BJ (cell line): ENCODE data around the gene ZNF189. TPM values are rescaled to one million over a fixed set of nuclear protein-coding genes. Genes with fewer than 3 reads are reported as not detected.
A peak's percentile ranks its signal among the peaks of the same experiment; 100 is the strongest.
"Not testable (repeated sequence)": the region's sequence is repeated elsewhere in the genome, so short reads cannot be mapped to it uniquely, and the experiment has no call there.

Experiments
- CTCF ChIA-PET: fragments of 350-600 bp; formaldehyde crosslinking; extraction: SDS; loops from one replicate; lab custom pipeline; 2021; ENCODE audit warnings: antibody characterized with exemption, inconsistent platforms; lab: Yijun Ruan, JAX
- POLR2A ChIA-PET: fragments of 300-600 bp; sonication (Branson Sonifier 250); formaldehyde crosslinking; extraction: SDS; loops from one replicate; lab custom pipeline; 2021; ENCODE audit warnings: antibody characterized with exemption; lab: Charles Lee
- DNase-seq: peaks from one replicate; pipeline ENCODE4 v3.0.0-alpha.2; 2011; ENCODE audit warnings: low read depth
- H3K27me3 ChIP-seq: 2 replicates; pipeline ENCODE4 v1.6.0; 2011; ENCODE audit warnings: low read length; ENCODE audit not compliant: control insufficient read depth, insufficient read depth
- H3K36me3 ChIP-seq: 2 replicates; pipeline ENCODE4 v1.5.1; 2011; ENCODE audit warnings: low read length; ENCODE audit not compliant: control insufficient read depth, insufficient read depth
- H3K4me3 ChIP-seq: 2 replicates; pipeline ENCODE4 v1.5.1; 2011; ENCODE audit warnings: low read depth, mild to moderate bottlenecking, control low read depth, low read length
- polyA plus RNA-seq: library from polyadenylated mRNA; depleted of rRNA; stranded (reverse); fragments of >200 nt; gene quantifications from 2 replicates; pipeline ENCODE4 v1.2.3, GENCODE V29; 2011
- TF ChIP-seq, protein P1 (sequence below): IDR thresholded peaks from 2 replicates; pipeline ENCODE4 v1.5.1; 2011; ENCODE audit warnings: low read depth, mild to moderate bottlenecking, control low read depth, inconsistent platforms, low read length, moderate library complexity; ENCODE audit not compliant: insufficient read depth

The ZNF189 gene
- polyA plus RNA-seq, 1 experiment = 3.1 TPM

DNA sequence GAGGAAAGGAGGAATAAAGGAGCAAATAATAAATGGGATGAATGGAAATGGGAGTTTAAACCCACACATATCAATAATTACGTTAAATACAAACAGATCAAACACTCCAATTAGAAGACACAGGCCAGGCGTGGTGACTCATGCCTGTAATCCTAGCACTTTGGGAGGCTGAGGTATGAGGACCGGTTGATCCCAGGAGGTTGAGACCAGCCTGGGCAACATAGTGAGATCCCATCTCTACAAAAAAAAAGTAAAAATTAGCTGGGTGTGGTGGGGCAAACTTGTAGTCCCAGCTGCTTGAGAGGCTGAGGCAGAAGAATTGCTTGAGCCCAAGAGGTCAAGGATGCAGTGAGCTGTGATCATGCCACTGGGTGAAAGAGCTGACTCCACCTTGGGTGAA, 17.5 kb upstream of the ZNF189 start:
- no peak for DNase-seq
- ChIA-PET POLR2A (no interaction called here), CTCF (no interaction called here)
- Histone ChIP-seq H3K4me3 (no peak overlapping the region), H3K36me3 (no peaks in the 10 kb centered on the region), H3K27me3 (no peaks in the 10 kb centered on the region)
- TF ChIP-seq, protein P1, sequence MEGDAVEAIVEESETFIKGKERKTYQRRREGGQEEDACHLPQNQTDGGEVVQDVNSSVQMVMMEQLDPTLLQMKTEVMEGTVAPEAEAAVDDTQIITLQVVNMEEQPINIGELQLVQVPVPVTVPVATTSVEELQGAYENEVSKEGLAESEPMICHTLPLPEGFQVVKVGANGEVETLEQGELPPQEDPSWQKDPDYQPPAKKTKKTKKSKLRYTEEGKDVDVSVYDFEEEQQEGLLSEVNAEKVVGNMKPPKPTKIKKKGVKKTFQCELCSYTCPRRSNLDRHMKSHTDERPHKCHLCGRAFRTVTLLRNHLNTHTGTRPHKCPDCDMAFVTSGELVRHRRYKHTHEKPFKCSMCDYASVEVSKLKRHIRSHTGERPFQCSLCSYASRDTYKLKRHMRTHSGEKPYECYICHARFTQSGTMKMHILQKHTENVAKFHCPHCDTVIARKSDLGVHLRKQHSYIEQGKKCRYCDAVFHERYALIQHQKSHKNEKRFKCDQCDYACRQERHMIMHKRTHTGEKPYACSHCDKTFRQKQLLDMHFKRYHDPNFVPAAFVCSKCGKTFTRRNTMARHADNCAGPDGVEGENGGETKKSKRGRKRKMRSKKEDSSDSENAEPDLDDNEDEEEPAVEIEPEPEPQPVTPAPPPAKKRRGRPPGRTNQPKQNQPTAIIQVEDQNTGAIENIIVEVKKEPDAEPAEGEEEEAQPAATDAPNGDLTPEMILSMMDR = no peak

GRCh38 chr9:101381833-101382342, 16.8 kb upstream of the ZNF189 start:
- CTCF ChIA-PET = interaction anchor here (1.9 kb wide), 1 partner anchor 70 kb away, joined by 5 read pairs; no protein-coding TSS in a partner anchor
- no peaks in the 10 kb centered on the region for H3K27me3 ChIP-seq
- no peak overlapping the region for H3K4me3 ChIP-seq
- H3K36me3 ChIP-seq = no peaks in the 10 kb centered on the region
- TF ChIP-seq, protein P1 = no peak
- DNase-seq = no peak
- POLR2A ChIA-PET = no interaction called here

GRCh38 chr9:101383361-101383760, 15.3 kb upstream of the ZNF189 start:
- no peaks in the 10 kb centered on the region for H3K27me3 ChIP-seq
- TF ChIP-seq, protein P1 = no peak
- DNase-seq = no peak
- ChIA-PET POLR2A (interaction anchor here (0.7 kb wide), 1 partner anchor 569 kb away, joined by 3 read pairs; no protein-coding TSS in a partner anchor), CTCF (interaction anchor here (0.6 to 1.9 kb wide), 2 partner anchors 16 to 71 kb away, joined by 4 to 5 read pairs; no protein-coding TSS in a partner anchor)
- no peak overlapping the region for H3K4me3 ChIP-seq
- H3K36me3 ChIP-seq = no peaks in the 10 kb centered on the region

DNA sequence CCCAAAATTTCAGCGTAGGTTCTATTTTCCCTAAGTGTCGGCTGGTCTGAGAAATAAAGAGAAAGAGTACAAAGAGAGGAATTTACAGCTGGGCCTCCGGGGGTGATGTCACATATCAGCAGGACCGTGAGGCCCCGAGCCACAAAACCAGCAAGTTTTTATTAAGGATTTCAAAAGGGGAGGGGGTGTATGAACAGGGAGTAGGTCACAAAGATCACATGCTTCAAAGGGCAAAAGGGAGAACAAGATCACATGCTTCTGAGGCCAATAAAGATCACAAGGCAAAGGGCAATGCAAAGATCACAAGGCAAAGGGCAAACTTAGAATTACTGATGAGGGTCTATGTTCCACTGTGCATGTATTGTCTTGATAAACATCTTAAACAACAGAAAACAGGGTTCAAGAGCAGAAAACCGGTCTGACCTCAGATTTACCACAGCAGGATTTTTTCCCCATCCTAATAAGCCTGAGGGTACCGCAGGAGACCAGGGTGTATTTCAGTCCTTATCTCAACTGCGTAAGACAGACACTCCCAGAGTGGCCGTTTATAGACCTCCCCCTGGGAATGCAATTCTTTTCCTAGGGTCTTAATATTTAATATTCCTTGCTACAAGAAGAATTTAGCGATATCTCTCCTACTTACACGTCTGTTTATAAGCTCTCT, 13.6 kb upstream of the ZNF189 start, which contains the start of gene BAAT:
Gene BAAT, minus strand, starts transcription at position 134 of the 664 bp plus-strand sequence. CDS start 13,602 bp downstream, outside the sequence.
- H3K36me3 ChIP-seq, H3K4me3 ChIP-seq, POLR2A ChIA-PET, H3K27me3 ChIP-seq, CTCF ChIA-PET, DNase-seq: not testable (repeated sequence)

DNA sequence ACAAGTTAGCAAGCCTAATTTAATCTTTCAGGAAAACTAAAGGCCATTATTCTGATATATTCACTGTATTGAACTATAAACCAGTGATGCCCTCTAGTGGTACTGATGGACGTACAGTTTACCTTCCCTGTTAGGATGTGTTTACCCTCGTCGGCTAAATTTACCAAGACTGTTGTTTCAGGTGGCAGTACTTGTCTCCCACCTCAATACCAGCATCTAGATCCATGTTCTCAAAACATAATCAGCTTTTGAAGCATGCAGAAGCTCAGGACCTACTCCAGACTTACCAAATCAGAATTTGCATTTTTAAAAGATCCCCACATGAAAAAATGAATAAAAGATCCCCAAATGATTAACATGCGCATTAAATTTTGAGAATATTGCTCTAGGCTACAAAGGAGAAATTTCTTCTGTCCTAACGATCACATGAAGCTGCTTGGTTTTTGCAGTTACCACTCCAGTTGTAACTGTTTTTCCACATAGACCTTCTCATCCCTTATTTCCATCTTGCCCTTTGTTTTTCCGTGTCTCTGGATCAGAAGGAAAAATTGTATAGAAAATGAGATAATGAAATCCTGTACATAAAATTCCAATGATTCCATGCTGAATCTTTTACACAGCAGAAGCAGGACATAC, 10.7 kb upstream of the ZNF189 start:
- ChIA-PET POLR2A (no interaction called here), CTCF (interaction anchor here (0.6 to 2.4 kb wide), 14 partner anchors 9 to 111 kb away, joined by 3 to 19 read pairs (median 3); partner anchors contain the start of genes MRPL50 and ZNF189)
- TF ChIP-seq, protein P1 = peak; percentile 69
- Histone ChIP-seq H3K27me3 (no peaks in the 10 kb centered on the region), H3K4me3 (no peak overlapping the region), H3K36me3 (no peaks in the 10 kb centered on the region)
- no peak for DNase-seq
